GM03348 (cell line): Measurements from ENCODE around the gene DPP9.
"Not testable (repeated sequence)": the region's sequence is repeated elsewhere in the genome, so short reads cannot be mapped to it uniquely, and the experiment has no call there.

Experiments used
- DNase-seq: peaks from one replicate; pipeline ENCODE4 v3.0.0; 2012; ENCODE audit warnings: low spot score

The DPP9 gene

GRCh38 chr19:4740092-4740491 is 16.4 kb upstream of the DPP9 start:
- DNase-seq = no peak

DNA sequence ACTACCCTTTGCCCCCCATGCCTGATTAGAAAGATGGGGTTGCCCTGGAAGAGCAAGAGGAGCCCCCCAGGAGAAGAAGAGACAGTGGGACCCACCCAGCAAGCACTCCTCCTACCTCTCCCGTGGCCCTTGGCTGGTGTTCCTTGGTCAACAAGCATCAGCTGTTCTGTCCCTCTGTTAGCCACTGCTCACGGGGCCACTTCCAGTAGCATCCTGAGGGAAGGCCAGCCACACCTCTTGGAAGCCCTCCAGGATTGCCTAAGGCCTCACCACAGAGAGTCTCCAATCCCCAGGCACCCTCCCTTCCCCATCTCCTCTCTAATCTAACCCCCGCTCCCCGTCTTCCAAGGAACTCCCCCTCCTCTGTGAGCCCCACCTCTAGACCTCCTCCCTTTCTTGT is 15.1 kb upstream of the DPP9 start:
- no peak for DNase-seq

GRCh38 chr19:4737955-4738600 is 14.4 kb upstream of the DPP9 start:
- no peak for DNase-seq

GRCh38 chr19:4733755-4734345 is 10.2 kb upstream of the DPP9 start:
- DNase-seq = no peak

GRCh38 chr19:4732680-4733114 is 9.1 kb upstream of the DPP9 start:
- DNase-seq = peak; percentile 83

DNA sequence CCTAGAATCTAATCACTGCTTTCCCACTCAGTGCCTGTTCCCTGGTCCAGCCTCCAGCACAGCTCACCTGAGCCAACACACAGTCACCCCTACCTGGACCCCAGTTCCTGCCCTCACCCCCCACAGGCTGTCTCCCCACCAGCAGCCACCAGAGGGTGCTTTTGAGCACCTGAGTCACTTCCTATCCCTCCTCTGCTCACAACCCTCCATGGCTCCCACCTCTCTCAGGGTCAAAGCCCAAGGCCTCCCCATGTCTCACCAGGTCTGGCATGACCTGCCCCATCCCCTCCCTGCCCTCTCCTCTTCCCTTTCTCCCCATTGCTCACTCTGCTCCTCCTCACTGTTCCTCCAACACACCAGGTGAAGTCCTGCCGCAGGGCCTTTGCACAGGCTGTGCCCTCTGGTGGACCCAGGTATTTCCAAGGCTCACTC is 7.1 kb upstream of the DPP9 start:
- DNase-seq = no peak

DNA sequence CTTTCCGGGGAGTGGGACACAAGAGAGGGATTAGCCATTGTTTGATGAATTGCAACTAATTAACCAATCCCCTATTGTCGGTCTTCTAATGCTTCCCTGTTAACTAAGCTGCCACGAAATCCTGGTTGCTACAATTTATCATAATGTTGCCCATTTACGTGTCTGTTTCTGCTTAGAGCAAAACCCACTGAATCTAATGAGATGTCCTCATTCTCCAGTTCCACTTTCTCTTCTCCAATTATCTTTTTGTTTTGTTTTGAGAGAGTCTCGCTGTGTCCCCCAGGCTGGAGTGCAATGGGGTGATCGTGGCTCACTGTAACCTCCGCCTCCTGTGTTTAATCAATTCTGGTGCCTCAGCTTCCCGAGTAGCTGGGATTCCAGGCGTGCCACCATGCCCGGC is 5.2 kb upstream of the DPP9 start:
- DNase-seq = no peak

DNA sequence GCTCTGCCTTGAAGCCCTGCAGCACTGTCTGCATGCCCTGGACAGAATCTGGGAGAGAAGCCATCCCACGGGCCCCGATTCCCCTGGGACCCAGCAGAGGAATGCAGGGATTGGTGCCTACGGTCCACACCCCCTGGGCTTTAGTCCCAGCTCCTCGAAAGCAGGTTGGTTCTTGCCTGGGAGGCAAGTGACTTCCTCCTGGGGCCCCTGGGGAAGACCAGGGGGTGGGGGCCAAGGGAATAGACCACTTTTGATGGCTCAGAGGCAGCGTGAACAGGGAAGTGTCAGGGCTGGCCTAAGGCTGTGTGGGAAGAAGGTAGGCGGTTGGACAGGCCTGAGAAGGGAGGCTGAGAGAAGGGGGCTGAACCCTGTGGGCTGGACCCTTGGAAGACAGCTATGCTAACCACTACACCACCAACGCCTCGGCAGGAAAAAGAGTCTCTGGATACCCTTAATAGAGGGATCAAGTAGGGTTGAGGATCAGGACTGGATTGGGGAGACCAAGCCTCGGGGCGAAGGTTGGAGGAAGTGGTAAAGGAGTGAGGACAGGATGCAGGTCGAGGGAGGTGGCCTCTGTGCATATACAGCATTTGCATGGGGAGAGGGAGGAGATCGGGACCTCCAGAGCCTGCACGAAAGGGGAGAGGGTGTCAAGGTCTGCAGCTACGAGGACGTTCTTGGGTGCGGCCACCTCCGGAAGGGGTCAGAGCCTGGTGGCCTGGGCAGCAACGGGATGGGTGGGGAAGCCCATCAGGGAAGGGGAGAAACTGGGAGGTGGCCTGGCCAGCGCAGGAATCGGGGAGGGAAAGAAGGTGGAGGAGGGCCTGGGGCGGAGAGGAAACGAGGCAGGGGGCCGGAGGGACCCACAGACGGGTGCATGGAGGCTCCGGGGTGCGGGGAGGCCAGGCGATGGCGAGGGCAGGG is 709 bp downstream of the DPP9 start:
- DNase-seq = peak; percentile 93

DNA sequence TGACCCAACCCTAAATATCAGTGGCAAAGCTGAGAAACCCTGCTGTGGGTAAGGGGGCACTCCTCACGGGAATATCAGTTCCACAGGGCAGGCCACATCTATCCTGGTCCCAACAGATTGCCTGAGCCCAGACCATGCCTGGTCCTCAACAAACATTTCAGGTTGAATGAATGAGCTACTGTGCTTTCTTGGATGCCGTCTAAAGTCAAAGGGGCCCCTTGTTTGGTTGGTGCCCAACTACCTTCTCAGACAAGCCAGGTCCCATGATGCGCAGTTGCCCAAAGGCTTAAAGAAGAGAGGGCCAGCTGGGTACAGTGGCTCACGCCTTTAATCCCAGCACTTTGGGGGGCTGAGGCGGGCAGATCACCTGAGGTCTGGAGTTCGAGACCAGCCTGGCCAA is 2.4 kb downstream of the DPP9 start:
- no peak for DNase-seq

DNA sequence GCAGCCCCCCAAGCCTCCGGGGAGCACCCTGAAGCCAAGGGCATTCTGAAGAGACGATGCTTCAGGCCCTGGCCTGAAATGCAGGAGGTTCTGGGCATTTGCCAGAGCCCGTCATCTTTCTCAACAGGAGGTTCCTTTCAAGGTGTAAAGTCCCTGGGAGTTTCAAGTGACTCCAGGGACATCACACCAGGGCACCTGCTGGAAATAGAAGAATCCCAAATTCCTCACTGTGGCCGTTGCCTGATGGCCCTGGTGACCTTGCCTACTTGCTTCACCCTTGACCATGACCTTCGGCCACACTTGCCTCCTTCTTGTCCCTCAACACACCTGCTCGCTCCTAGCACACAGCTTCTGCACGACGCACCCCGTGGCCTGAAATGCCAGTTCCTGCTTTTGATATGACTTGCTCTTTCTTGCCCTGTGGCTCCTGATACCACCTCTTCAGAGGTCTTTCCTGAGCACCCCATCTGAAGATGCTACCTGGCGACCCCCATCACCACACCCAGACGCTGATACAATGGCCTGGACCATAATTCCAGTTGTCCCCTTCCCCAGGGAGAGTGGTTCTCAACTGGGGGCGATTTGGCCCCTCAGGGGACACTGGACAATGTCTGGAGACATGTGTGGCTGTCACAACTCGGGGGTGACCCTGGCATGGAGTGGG is 3.5 kb downstream of the DPP9 start:
- no peak for DNase-seq

GRCh38 chr19:4719499-4719866 is 4.2 kb downstream of the DPP9 start:
- DNase-seq = no peak

DNA sequence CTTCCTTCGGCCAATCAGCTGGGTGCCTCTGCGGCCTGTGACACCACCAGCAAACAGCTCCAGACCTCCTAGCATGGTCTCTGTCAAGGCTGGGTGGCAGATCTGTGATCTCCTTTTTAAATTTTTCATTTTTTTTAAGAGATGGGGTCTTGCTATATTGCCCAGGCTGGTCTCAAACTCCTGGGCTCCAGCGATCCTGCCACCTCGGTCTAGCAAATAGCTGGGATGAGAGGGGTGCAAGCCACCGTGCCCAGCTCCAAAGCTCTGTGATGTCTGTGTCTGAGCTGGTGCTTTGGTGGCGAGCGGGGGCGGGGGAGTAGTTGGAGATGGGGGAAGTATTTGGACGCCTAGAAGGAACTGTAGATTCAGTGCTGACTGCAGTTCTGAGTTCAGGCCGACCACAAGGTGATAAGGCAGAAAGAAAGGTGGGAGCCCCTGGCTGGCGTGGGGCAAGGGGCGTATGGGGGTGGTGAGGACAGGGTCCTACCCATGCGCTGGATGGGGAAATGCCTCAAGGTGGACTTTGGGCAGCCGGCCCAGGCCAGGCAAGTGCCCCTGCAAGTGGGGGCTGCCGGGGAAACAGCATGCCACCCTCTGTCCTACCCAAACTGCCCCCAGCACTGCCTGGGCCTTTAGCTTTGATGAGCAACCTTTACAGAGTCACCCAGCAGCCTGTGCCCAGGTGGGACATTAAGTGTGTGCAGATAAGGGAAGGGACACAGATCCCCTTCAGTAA is 5.5 kb downstream of the DPP9 start:
- DNase-seq = no peak

DNA sequence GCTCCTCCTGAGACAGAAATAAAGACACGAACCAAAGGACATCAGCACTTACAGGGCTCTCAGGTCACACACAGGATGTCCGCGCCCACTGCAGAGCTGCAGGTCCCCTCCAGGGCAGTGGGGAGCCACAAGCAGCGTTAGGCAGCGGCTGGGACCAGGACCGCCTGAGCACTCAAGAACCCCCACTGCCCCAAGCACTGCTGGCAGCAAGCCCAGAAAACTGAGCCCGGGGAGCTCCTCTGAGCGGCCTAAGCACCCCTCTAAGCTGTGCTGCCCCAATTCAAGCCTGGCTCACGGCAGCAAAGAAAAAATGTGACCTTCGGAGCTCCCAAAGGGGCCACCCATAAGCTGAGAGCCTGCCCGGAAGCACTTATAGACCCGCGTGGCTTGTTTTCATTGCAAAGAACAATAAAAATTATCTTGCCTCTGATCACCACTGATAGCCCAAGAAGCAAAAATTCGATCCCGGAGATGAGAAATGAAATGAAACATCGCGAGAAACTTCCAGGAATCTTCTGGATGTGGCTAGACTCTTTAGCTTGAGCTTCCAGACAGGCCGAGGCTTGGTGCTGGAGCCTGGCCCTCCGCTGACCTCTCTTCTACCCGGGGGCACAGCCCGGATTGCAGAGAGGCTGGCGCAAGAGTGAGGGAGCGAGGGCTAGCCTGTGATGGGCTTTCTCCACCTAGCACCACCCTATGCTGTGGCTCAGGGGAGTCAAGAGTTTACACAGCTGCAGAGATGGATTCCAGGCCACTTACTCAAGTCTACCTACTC is 6.3 kb downstream of the DPP9 start:
- DNase-seq = no peak

- no peak for DNase-seq
Measured at GRCh38 chr19:4715529-4716221, 8.0 kb downstream of the DPP9 start.

DNA sequence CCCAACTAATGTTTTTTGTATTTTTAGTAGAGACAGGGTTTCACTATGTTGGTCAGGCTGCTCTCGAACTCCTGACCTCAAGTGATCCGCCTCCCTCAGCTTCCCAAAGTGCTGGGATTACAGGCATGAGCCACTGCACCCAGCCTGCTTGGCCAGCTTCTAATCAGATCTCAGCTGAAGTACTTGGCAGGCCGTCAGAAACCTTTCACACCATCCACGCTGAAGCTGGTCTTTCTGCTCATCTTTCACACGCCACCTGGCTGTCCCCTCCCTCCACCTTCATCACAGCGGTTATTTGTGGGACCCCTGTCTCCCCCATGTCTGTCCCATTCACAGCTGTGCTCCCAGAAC is 8.5 kb downstream of the DPP9 start:
- DNase-seq = not testable (repeated sequence)

DNA sequence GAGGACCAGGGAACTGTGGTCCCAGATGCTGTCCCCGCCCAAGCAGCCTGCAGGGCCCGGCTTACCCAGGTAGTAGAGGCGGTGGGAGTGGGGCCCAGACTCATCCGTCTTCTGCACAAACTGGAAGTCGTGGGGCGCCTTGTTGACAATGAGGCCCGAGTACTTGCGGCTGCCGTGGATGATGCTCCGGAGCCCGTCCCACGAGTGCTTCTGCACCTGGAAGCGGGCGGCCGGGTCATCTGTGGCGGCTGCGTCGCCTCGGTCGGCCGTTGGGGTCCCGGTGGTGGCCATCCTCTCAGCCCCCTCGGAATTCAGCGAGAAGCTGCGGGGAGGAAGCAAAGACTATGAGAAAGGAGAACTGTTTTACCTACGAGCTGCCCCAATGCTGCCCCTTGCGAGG is 9.6 kb downstream of the DPP9 start:
- no peak for DNase-seq

- peak; percentile 94 for DNase-seq
Measured at GRCh38 chr19:4713384-4713951, 10.2 kb downstream of the DPP9 start.

DNA sequence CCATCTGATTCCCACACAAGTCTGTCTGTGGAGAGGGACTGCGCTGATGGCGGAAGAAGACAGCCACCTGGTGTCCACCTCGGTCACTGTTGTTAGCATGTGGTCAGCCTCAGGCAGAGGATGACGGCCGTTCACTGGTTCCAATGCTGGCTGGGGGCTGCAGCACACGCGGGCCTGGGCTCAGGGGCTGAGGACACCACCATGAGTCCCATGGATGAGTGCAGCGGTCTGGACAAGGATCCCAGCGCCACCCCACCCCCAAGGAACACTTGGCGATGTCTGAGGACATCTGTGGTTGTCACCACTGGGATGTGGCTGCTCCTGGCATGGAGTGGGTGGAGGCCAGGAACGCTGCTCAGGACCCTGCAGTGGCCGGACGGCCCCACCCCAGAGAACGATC is 10.9 kb downstream of the DPP9 start:
- DNase-seq = no peak

DNA sequence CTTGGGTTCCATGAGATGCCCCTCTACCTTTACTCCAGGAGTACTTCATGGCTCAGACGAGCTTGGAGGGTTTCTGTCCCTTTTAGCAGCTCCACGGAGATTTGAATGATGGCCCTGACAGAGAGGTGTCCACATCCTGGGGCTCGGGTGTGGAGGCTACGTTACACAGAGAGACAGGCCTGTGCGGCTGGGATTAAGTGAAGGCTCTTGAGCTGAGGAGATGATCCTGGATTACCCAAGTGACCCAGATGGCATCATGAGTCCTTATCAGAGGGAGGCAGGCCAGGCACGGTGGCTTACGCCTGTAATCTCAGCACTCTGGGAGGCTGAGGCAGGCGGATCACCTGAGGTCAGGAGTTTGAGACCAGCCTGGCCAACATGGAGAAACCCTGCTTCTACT is 12.4 kb downstream of the DPP9 start:
- DNase-seq = no peak

DNA sequence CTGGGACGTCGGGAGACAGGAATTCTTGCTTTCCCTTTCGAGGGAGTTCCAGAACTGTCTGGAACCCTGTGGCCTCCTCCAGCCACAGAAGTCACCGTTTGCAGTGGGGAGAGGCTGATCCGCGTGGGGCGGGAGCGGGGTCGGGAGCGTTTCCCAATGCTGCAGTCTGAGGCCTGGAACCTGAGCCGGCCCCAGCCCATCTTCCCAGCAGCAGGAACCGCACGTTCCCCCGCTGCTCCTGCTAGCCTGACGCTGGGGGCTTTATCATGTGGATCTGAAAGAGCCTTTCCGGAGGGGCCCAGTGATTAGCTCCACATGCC is 13.4 kb downstream of the DPP9 start:
- DNase-seq = no peak
